SHP77 treated with DMSO at 0.1 percent for 48 hours (cell line): ENCODE data around the gene DGKD.

Source experiments
- DNase-seq: peaks from one replicate; lab custom pipeline; 2025; lab: John Stamatoyannopoulos, UW

DGKD gene

DNA sequence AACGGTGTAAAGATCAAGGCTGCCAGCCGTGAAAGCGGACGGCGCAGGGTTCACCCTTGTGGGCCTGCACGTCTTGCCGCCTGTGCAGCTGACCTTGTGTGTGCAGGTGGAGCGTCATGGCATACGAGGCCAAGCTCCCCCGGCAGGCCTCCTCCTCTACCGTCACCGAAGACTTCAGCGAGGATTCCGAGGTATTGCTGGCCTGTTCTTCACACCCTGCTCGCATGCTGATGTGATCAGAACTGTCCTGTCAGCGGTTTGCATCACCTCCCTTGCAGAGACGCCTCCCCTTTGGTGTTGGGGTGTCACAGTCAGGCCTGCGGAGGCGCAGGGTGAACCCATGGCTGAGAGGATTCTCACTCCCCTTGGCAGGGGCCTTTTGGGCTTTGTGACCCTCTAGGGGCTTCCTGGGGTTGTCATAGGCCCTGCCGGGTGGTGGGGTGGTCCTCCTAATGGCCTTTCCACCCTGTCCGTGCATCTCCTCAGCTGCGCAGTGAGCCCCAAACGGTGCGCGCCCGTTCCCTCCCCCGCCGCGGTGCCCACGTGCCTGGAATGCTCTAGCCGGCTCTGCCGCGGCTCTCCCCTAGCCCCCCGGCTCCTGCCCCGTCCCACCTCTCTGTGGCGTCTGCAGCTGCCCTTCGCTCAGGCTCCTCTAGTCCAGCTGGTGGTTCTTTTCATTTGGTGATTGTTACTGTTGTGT, 92.5 kb downstream of the DGKD start:
- no peak for DNase-seq

DNA sequence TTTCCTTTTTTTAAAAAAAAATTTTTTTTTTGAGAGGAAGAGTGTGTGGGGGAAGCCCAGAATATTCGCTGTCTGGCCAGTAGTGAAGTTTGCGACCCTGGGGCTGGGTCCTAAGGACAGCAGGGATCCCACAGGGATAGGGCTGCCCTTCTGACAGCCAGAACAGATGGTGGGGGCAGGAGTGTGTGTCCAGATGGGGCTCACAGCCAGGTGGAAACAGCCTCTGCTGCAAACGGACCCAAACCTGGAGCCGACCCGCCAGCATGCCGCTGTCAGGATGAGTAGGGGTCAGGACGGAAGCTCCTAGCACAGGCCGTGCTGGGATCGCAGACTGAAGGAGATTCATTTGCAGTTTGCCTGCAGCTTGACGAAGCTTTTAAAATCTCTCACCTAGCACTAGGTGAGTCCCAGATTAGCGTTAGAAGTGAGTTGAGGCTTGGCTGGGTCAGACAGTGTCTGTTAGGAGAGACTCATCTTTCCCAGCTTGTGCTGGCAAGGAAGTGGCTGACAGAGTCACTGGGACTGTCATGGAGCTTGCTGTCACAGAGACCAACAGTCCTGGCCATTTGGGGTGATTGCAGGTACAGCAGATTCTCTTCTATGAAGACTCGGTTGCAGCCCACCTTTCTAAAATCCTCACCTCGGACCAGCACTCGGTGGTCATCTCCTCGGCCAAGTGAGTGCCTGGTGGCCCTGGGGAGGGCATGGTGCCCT, 93.4 kb downstream of the DGKD start:
- no peak for DNase-seq

DNA sequence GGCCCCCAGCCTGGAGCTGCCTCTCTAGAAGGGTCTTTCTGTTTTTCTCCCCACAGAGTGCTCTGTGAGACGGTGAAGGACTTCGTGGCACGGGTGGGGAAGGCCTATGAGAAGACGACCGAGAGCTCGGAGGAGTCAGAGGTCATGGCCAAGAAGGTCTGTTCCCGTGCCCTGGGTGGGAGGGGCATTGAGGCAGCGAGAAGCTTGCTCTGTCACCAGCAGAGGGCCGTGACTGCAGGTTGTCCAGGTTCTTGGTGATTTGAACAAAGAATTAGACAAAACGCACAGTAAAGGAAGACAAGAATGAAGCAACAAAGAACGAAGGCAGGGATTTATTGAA, 93.9 kb downstream of the DGKD start:
- DNase-seq, result no peak

DNA sequence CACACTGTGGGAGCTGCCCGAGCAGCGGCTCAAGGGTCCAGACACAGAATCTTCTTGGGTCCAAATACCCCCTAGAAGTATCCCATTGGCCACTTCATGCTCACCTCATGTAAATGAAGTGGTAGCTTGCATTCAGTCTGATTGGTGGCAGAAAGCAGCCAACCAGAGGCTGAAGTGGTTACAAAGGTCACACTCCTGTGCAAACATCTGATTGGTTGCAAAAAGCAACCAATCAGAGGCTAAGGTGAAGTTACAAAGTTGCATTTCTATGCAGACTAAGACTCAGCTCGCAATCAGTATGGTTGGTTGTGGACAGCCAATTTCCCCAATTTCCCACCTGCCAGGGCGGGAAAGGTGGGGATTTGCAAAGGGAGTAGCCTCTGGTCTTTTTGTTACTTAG, 94.3 kb downstream of the DGKD start:
- DNase-seq, result no peak

DNA sequence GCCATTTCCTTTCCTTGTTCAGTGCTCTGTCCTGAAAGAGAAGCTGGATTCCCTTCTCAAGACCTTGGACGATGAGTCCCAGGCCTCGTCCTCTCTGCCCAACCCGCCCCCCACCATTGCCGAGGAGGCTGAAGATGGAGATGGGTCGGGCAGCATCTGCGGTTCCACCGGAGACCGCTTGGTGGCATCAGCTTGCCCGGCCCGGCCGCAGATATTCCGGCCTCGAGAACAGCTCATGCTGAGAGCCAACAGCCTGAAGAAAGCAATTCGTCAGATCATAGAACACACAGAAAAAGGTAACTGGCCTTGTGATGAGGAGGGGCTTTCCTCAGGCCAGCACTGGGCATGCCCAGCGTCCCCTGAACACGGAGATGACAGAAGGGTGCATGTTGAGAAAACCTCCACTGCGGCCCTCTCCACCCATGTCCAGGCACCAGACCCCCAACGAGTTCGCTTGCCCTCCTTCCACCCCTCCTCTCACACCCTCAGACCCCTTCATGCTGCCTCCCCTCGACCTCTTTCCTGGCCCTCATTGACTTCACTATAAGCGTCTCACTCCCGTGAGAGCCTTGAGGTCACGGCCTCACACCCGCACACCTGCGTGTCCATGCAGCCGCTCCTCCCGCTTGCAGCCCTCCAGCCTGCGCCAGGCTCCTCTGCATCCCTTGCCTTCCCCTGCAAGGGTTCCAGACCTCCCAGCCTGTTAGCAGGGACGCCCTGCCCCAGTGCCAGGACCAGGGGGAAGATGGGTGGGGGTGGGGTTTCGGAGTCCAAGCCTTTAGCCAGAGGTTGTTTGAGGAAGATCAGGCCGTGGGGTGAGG, 95.0 kb downstream of the DGKD start:
- no peak for DNase-seq

DNA sequence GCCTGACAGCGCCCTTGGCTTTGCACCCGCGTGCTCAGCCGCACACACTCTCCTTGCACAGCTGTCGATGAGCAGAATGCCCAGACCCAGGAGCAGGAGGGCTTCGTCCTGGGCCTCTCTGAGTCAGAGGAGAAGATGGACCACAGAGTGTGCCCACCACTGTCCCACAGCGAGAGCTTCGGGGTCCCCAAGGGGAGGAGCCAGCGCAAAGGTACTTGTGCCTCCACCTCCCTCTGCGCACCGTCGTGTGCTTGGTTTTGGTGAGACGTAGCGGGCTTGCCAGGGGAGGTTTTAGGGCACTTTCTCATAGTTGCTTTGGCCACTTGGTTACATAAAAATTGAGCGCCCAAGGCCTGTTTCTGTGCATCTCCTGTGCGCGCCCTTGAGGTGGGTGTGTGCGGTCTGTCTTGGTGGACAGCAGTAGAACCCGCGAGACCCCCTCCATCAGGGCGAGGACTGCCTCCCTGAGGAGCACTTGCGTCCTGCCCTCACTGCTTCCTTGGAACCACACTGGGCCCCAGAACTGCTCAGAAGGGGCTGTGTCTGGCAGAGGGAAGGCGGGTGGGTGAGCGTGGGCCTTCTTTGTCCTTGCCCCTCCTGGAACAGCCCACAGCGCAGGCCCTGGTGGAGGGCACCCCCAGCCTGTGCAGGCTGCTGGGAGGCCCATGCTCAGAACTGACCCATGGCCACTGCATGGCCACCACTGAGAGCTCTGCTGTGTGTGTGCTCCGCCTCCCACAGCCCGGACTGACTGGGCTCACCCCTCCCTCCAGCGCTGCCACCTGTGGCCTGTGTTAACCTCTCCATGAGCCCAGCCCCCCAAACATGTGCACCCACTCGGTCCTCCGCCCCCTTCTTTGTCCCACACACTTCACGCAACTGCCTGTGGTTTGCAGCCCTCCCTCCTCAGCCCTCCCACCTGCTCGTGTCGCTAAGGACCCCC, 95.9 kb downstream of the DGKD start:
- no peak for DNase-seq

DNA sequence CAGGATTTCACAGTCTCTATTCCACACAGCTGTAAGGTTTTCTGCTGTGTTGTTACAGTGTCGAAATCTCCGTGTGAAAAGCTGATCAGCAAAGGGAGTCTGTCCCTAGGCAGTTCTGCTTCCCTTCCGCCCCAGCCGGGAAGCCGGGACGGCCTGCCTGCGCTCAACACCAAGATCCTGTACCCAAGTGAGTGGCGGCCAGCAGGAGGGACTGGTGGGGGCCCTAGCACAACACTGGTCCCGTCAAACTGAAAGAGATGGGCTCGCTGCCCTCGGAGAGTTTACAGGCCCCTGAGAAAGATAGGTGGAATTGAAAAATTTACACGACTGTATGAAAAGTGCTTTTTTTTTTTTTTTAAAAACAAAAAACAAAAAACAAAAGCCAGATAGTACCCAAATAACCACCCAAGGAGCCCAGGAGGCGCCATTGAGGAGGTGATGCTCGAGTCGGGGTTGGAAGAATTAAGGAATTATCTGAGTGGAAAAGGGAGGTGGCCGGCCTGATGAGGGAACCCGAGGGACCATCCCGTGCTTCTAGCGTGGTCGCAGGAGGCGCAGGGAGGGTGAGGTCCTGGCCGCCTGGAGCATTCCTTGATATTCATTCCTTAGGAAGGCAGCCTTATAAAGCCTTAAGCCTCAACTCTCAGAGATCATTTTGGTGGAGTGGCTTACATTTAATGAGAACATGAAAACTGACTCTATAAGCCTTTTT, 96.7 kb downstream of the DGKD start:
- no peak for DNase-seq

DNA sequence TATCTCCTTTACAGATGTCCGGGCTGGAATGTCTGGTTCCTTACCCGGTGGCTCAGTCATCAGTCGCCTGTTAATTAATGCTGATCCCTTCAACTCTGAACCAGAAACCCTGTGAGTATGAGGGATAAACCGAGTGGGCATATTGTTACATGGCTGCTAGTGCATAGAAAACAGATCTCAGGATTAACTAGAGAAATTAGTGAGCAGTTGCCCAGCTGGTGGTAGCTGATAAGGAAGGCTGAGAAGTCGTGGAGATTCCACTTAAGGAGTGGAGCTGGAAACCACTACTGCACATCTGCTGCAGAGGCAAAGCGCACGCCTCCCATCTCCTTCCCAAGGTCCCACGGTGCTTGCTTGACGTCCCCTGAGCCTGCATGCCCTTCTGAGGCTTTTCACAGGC, 97.7 kb downstream of the DGKD start:
- DNase-seq, result no peak

DNA sequence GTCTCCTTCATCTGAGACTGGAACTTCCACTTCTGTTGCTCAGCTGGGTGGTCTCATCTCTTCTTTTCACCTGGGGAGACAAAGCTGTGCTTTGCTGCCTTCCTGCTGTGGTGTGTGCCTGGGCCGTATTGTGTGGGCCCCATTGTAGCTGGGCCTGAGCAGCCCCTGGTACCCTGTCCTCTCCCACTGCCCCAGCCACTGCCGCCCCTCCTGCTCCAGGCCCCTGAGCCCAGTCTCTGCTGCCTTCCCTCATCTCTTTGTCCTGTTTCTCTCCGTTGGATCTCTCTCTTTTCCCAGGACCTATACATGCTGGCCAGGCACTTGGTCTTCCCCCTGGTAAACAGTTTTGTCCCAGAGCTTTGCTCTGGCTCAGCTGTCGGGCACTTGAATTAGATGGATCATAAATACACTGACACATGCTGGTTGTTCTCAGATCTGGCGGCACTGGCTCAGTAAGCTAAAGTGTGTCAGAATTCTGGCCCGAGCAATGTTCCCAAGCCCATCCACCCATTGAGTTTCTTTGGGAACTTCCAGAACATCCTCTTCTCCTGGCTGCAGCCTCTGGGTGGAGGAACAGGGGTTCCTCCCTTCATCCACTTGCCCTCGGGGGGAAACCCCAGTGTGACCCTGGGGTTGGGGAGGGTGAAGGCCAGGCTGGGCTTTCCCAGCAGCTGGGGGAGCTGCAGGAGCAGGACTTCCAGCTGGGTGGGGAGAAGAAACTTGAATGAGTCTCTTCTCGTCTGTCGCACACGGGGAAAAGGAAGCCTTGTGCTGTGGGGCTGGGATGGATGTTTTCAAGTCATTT, 99.0 kb downstream of the DGKD start:
- DNase-seq, result no peak

DNA sequence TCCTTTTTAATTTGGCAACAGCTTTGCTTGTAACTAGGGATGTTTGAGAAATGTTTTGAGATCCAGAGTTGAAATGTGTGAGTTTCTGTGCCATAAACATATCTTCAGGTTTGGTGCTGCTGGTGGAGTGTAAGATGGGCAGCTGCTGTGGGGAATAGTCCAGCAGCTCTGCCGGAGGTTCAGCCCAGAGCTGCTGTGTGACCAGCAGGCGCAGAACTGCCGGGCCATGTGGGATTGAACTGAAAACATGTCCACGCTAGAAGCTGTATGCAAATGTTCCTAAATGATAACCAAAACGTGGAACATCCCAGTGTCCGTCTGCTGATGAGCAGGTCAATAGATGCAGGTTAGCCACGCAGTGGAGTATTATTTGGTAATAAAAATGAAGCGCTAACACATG, 99.6 kb downstream of the DGKD start:
- no peak for DNase-seq

DNA sequence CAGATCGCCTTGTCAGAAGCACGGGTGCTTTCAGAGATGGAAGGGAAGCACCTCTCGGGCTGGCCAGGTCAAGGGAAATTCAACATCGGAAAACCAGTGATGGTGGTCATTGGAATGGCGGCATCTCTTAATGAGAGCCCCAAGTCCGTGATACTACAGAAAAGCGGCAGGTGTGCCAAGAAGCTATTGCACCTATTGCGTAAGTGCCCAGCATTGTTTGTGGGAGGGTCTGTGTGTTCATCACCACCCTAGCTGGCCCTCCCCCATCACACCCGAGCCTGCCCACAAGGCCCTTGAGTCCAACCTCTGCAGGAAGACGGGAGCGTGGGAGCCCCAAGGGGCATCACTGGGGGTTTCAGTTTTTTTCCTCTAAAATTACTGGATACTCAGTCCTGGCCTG, 100.7 kb downstream of the DGKD start:
- no peak for DNase-seq

DNA sequence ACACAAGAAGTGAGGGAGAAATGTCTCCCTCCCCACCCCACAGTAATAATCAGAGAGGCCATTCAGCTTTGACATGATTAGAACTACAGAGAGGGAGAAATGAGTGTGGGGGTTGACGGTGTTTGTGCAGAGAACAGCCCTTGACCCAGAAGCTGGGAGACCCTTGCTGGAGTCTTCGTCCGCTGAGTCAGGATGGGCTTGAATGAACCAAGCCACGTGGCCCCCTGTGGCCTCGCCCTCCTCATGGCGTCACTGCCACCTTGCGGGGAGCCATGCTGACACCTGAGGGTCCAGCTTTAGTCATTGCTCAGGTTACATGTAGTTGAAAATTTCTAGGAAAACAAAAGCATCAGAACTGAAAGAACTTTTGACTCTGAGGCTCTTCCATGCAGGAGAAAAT, 101.2 kb downstream of the DGKD start:
- no peak for DNase-seq

DNA sequence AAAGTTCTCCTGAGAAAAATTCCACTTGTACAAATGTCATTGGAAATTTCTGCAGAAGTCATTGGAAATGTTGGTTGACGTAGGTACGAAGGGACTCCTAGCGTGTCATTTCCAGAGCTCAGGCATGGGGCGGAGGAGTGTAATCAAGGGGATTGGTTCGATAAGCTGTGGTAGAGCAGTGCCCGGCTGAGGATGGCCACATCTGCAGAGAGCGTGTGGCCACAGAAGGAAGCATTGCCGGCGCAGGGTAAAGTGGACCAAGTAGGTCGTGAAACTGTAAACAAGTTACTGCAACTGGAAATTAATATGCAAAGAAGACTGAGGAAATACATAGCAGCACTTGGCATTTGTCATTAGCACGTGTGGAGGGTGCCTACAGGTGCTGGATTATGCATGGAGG, 101.8 kb downstream of the DGKD start:
- DNase-seq, result no peak

DNA sequence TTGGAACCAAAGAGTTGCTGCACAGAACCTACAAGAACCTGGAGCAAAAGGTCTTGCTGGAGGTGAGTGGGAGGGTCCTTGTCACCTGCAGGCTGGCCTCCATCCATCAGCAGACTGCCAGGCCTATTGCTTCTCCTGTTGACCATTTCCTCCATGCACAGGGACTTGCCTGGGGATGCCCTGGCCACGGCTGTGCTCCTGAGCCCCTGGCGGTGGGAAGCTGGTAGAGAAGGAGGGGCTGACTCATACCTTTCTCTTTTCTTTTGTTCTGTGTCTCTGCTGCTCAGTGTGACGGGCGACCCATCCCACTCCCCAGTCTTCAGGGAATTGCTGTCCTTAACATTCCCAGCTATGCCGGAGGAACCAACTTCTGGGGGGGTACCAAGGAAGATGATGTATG, 102.6 kb downstream of the DGKD start:
- no peak for DNase-seq

DNA sequence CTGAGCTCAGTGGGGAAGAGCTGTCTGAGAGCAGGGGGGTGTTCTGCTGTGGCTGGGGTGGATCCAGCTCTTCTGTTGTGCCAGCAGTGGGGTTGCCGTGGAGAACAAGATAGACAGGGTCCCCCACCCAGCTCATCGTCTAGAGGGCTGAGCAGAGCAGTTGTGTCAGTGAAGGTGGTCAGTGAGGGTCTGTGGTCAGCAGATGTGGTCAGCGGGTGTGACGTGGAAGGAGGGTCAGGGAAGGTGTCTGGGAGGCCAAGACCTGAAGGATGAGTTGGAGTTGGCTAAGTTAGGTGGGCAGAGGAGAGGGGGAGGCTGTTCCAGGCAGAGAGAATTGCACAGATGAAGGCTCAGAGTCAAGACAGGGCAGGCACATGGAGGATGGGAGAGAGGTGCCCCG, 103.1 kb downstream of the DGKD start:
- no peak for DNase-seq

DNA sequence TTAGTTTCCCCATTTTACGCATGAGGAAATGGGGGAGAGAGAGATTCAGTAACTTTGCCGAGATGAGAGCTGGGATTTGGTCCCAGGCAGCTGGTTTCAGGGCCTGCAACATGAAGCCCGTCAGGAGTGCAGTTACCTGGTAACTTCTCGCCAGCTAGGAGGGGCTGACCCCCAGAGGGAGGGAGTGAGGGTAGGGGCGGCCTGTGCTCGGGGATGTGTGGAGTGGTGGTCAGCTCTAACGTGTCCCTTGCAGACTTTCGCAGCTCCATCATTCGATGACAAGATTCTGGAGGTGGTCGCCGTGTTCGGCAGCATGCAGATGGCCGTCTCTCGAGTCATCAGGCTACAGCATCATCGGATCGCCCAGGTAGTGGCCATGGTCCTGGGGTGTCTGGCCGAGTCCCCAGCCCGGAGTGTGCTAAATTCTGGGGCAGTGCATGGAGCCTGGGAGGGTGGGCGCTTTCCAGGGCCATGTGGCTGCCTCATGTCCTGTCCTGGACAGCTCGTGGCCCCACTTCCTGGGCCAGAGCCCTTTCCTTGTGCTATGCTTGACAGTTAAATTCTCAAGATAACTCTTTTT, 103.8 kb downstream of the DGKD start:
- no peak for DNase-seq

DNA sequence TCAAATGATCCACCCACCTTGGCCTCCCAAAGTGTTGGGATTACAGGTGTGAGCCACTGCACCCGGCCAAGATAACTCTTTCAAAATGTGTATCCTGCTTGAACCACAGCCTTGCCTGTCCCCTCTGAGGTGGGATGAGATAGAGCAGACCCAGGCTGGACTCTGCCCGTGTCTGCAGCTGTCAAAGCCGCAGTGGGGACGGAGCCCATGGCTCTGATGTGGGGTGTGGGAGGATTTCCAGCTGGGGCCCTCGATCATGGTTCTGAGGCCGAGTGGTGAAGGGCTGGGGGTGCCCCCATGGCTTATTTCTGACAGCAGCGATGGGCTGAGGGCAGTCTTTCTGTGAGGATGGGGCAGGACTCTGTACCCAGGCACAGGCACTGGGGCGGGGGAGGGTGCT, 104.5 kb downstream of the DGKD start:
- DNase-seq, result no peak

DNA sequence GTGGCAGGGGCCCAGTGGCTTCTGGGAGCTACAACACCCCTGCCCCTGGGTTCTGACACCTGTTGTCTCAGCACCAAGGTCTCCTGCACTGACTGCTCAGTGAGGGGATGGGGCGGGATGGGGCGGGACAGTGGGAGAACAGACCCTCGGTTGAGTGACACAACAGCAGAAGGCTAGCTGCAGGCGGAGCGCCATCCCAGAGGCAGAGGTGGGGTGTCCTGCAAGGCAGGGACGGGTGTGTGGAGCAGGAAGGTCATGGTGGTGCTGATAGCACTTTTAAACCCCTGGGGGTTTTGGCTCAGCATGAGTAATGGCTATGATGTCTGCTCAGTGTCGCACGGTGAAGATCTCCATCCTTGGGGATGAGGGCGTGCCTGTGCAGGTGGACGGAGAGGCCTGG, 105.1 kb downstream of the DGKD start:
- DNase-seq, result no peak

DNA sequence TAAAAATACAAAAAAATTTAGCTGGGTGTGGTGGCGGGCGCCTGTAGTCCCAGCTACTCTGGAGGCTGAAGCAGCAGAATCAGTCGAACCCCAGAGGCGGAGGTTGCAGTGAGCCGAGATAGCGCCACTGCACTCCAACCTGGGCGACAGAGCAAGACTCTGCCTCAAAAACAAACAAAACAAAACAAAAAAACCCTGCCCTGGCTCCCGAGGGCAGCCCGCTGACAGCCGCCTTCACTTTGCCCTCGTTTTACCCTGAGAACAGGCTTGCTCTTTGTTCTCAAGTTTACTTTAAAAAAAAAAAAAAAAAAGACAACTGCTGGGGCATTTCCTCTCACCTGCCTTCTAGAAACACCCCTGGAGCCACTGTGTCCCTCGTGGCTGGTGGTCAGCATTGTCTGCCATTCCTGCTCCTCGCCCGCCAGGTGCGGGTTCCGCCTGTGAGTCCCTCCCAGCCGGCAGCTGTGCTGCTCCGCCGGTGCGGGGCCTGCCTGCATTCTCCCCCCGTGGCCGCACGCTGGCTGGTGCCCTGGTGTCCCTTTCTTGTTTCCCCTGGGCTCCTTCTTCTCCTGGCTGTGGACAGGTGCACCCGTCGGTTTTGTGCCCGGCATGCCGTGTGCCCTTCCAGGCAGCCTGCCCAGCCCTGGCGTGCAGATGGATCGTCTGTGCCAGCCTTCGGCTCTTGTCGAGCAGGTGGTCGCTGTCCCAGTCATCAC, 106.6 kb downstream of the DGKD start:
- DNase-seq, result no peak

DNA sequence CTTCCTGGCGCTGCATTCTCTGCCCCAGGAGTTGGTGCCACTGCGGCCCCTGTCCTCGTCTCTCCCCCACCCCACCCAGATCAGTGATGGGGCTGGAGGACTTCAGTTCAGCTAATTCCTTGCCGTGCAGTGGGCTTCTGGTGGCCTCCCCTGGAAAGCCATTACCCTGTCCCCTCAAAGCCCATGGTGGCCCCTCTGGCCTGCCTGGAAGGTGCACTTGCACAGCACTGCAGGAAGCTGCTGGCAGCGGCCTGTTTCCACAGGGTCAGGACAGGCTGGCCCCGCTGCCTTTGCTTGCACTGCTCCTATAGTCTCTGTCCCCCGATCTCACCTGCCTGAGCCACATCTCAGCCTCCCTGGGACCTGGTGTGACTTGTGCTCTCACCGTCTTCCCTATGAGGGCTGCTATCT, 107.2 kb downstream of the DGKD start:
- DNase-seq, result no peak
